ENCODE measurements around the gene ZMIZ2.
"Not testable (repeated sequence)": the region's sequence is repeated elsewhere in the genome, so short reads cannot be mapped to it uniquely, and the experiment has no call there.

The ZMIZ2 gene

DNA sequence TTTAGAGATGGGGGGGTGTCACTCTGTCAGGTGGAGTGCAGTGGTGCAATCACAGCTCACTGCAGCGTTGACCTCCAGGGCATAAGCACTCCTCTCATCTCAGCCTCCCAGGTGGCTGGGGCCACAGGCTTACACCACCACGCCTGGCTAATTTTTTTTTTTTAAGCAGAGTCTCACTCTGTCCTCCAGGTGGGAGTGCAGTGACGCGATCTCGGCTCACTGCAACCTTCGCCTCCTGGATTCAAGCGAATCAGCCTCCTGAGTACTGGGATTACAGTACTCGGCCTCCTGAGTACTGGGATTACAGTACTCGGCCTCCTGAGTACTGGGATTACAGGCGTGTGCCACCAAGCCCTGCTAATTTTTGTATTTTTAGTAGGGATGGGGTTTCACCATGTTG lies 24.2 kb downstream of the ZMIZ2 start:
- DNase-seq: no peak

- not testable (repeated sequence) for DNase-seq
Observed at GRCh38 chr7:44774486-44774885, 25.8 kb downstream of the ZMIZ2 start.

DNA sequence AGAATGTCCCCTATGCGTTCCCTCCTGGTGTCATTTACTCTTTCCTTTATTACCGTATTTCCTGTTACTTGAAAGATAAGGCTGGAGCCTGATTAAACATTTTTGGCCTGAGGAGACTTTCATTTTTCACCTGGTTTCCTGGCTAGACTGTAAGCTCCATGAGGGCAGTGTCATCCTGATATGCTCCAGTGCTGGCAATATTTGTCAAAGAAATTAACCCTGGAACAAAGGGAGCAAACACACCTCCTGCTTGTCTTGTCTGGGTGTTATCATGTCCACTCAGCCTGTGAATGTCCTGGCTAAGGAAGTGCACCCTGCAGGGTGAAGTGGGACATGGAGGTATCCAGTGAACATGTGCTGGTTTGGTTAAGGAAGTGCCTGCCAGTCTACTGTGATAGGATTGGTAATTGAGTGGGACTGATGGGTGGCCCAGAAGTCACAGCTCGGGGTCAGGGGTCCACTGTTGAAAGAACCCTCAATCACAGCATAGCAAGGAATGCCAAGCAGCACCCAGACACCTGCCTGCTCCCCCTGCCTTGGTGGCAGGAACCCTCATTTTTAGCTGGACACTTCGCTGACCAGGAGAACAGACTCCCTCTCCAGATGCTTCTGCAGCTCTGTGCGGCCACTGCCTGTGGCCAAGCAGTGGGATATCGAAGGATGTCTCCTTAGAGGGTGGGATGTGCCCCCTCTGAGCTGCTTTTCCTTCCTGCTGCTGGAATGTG lies 26.9 kb downstream of the ZMIZ2 start:
- DNase-seq: no peak

DNA sequence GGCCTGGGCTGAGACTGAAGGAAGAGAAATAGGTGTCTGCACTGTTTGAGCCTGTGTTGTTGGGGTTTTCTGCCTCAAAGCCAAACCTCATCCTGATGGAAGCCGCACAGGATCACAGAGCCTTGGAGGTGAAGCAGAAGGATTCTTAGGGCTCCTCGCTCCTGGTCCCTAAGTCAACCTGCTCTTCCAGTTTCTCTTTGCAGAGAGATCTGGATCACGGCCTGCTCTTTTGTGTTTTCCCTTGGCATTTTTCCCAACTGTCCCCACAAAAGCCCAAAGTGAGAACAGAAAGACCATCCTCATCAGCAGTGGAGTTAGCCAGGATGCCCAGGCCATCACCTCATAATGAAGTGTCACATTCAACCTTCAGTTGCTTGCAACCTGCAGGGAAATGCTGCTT lies 27.6 kb downstream of the ZMIZ2 start:
- DNase-seq: no peak

GRCh38 chr7:44782460-44782859 lies 33.8 kb downstream of the ZMIZ2 start:
- no peak for DNase-seq

DNA sequence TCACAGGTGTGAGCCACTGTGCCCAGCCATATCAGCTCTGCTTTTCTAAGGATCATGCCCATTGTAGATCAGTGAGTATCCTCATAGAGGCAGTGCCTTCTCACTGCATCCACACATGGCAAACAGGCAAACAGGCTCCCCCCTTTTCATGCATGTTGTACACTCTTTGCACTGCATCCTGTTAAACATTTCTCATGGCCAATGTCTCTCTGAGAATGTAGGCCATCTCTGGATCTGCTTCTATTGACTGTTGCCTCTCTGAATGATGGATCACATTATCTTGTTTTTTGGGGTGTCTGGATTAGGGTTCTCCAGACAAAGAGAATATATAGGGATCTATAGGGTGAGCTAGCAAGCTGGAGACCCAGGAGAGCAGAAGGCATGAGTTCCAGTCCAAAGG lies 34.8 kb downstream of the ZMIZ2 start:
- no peak for DNase-seq

- DNase-seq: no peak
Observed at GRCh38 chr7:44784364-44784763, 35.7 kb downstream of the ZMIZ2 start.

DNA sequence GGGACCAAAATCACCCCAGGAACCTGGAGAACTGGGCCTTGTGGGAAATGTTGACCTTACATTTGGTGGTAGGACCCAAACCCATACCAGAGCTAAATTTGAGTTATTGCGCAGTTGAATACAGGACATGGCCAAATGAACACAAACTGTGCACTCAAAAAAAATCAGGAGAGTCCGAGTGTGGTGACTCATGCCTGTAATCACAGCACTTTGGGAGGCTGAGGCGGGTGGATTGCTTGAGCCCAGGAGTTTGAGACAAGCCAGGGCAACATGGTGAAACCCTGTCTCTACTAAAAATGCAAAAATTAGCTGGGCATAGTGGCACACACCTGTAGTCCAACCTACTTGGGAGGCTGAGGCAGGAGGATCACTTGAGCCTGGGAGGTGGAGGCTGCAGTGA lies 36.6 kb downstream of the ZMIZ2 start:
- not testable (repeated sequence) for DNase-seq

- DNase-seq: no peak
Observed at GRCh38 chr7:44787041-44787440, 38.4 kb downstream of the ZMIZ2 start.

DNA sequence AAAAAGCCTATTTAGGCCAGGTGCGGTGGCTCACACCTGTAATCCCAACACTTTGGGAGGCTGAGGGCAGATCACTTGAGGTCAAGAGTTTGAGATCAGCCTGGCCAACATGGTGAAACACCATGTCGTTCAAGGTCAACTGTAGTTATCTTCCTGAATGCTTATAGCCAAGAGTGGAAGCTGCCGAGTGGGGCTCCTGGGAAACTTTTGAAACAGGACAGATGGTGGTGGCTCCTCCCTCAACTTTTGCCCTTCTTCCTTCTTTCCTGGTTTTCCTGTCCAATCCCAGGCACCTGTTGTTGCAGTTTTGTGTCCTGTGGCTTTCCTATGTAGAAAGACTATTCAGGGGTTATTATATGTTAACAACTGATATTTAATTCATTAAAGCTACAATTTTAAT lies 39.1 kb downstream of the ZMIZ2 start:
- DNase-seq: no peak

DNA sequence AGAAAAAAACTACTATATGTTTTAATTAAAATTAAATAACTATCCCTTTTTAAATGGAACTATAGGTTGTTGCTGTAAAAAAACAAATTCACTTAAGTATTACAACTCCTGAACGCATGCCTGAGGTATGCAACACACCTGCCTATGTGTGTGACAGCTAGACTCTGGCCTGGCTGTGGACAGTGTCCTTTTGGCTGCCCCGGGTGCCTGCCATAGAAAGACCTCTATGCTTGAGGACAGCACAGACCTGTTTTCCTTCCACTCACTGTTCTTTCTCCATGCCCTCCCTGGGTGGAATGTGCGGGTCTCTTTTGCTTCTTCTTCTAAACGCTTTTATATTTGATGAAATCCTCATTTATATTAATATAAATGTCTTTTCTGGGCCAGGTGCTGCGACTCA lies 41.3 kb downstream of the ZMIZ2 start:
- no peak for DNase-seq

DNA sequence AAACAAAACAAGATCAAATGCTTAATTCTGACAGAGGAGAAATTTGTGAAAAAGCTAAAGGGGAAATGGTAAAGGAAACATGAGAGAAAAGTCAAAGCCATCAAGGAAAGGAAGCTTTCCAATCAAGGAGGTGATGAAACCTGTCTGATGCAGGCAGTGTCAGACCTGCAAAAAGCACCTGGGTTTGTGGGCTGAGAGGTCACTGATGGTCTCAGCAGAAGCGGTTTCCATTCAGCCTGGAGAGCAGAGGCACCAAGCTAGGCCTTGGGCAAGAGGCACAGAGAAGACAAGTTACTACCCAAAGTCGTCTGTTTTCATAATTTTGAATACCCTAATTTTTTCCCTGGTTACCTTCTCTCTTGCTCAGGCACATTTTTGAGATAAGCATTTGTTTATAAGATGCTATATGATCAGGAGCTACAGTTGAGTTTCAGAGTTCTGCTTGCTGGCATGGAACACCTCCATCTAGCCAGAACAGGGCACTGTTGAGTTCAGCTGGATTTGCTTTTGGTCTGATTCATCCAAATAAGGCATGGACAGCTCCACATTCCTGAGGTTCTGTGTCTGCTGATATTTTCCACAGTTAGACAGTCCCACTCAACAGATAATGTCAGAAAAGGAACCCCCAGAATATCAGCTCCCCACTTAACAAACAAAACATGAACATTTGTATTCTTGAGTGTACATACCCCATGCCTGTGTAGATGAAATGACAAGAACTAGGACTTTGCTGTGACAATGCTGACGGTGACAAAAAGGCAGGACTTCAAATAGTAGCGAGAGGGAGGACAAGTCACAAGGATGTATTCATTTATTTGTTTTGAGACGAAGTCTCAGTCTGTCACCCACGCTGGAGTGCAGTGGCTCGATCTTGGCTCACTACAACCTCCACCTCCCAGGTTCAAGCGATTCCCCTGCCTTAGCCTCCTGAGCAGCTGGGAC lies 42.9 kb downstream of the ZMIZ2 start:
- DNase-seq: no peak

GRCh38 chr7:44793919-44794318 lies 45.3 kb downstream of the ZMIZ2 start:
- DNase-seq: no peak

DNA sequence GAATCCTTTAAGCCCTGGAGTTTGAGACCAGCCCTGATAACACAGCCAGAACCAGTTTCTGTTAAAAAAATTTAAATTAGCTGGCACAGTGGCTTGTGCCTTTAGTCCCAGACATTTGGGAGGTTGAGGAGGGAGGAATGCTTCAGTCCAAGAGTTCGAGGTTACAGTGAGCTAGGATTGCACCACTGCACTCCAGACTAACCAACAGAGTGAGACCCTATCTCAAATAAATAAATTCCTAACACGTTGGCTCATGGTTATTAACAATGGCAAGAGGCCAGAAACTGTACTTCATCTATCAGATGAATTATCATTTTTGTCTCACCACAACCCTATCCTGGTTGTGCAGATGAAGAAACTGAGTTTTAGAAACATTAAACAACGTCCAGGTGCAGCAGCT lies 45.7 kb downstream of the ZMIZ2 start:
- no peak for DNase-seq

- no peak for DNase-seq
Observed at GRCh38 chr7:44796034-44796503, 47.4 kb downstream of the ZMIZ2 start.

DNA sequence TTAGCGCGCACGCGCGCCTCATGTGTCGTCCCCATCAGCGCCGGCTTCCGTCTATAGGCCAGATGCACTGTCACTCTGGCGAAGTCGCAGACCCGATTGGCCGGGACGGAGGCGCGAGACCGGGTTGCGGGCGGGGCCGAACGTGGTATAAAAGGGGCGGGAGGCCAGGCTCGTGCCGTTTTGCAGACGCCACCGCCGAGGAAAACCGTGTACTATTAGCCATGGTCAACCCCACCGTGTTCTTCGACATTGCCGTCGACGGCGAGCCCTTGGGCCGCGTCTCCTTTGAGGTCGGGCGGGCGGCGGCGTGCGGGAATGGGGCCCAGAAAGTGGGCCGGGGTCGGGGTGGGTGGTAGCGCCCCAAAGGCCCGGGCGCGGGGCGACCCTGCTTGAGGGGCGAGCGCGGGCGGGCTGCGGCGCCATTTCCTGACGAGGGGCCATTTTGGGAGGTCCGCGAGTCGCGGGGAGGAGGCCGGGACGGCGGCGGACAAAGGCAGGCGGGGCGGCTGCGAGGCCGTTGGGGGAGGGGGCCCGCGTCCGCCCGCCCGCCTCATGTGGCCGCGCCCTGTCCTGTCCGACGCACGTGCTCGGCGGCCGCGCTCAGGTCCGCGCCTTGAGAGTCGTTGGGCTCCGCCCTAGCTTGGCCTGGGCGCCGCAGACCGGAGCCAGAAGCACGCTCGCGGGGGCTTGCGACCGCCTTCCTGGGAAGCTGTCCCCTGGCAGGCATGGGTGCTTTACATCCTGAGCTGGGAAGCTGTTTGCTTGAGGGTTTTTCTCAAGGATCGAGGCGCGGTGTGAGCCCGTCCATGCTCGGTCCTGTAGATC lies 48.1 kb downstream of the ZMIZ2 start, which contains the start of gene PPIA:
PPIA (plus strand) TSS at position 178 of the 825 bp plus-strand sequence; CDS start at position 222, 44 bp downstream.
- DNase-seq: peak; percentile 99

DNA sequence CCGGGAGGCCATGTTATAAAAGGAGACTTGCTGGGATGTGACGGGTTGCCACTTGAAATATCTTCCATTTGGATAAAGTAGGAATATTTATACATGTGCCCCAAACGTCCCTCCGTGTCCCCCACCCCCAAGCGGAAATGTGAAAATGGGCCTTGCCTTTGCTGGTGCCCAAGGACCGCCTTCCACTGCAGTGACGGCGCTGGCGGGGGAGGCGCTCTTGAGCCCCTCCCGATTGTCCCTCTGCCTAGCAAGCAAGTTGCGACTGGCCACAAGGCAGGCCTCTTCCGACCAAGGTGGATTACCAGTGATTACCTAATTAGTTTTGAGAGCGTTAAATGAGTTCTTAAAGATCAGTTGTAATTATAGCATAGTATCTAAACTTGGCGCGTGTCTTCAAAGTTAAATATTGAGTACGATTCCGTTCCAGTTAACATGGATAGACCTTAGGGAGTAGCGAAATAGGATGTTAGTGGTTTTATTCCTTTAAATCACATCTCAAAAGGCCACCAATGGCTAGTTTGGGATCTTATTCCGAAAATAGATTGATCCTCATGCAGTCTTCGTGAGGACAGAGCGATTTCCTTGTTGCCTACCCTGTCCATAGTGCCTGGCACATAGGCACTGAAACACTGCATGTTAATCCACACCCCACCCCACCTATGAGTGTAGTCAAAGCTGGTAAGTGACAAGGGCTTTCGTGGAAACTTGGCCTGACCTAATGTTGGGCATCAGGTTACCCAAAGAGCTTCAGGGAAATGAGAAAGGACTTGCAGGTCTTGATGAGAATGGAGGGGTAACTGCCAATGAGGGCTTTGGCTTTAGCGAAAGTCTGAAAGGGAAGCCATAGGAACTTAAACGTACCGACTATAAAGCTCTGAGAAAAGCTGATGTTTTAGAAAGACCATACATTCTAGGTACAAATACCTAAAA lies 48.9 kb downstream of the ZMIZ2 start:
- peak; percentile 85 for DNase-seq

GRCh38 chr7:44798649-44799305 lies 50.1 kb downstream of the ZMIZ2 start:
- DNase-seq: no peak

GRCh38 chr7:44799939-44800338 lies 51.3 kb downstream of the ZMIZ2 start:
- no peak for DNase-seq

DNA sequence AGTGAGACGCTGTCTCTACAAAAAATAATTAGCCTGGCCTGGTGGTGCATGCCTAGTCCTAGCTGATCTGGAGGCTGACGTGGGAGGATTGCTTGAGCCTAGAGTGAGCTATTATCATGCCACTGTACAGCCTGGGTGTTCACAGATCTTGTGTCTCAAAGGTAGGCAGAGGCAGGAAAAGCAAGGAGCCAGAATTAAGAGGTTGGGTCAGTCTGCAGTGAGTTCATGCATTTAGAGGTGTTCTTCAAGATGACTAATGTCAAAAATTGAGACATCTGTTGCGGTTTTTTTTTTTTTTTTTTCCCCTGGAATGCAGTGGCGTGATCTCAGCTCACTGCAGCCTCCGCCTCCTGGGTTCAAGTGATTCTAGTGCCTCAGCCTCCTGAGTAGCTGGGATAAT lies 53.2 kb downstream of the ZMIZ2 start:
- DNase-seq: no peak

- DNase-seq: no peak
Observed at GRCh38 chr7:44802418-44803025, 53.9 kb downstream of the ZMIZ2 start.
